Measurements from ENCODE around the gene MEIS1.

Gene MEIS1

DNA sequence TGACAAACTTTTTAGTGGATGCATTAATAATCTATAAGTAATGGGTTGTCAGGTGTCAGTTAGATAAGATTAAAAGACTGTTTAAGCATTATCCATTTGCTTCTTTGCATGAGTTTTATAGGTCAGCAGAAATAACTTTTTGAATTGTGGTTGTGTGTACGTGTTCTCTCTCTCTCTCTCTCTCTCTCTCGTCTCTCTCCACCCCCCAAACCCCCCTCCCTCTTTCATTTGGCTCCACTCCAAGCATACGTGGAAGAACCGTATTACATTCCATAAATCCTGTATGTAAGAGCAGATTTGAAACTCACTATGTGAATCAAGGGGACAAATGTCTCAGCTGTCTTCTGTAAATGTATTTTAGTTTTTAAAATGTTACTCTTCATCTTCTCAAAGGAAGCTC is 120.2 kb downstream of the MEIS1 start (continued):
- TF ChIP-seq PBX3 (CRISPR knock-in tag; IDR thresholded peaks at IDR 0.05) = no peak
- no peak for TF ChIP-seq ZNF521 (tag by site-specific recombination; IDR thresholded peaks at IDR 0.05)
- no peak for TF ChIP-seq ZNF48 (tag by site-specific recombination; IDR thresholded peaks at IDR 0.05)
- TF ChIP-seq WT1 (tag by site-specific recombination; IDR thresholded peaks at IDR 0.05) = no peak
- TF ChIP-seq ZNF121 (tag by site-specific recombination; IDR thresholded peaks at IDR 0.05) = no peak

- ChIA-PET CTCF (interaction anchor here (0.6 to 0.7 kb wide), 3 partner anchors 16 to 1290 kb away, joined by 3 to 7 read pairs (median 3); no protein-coding TSS in a partner anchor), POLR2A (no interaction called here)
- Histone ChIP-seq H3K4me3 (ENCODE audit: low read depth, low read length) (no peak overlapping the region), H3K9me3 (ENCODE audit: control insufficient read depth, insufficient read depth, low read depth, low read length) (no peaks in the 10 kb centered on the region), H3K36me3 (ENCODE audit: control insufficient read depth in 2 of 2, insufficient read depth in 1 of 2, low read length in 2 of 2) (no peaks in the 10 kb centered on the region), H3K4me1 (ENCODE audit: control insufficient read depth, insufficient read depth, low read length) (peaks cover 25% of the 10 kb centered on the region), H3K27ac (ENCODE audit: extremely low read depth, low read depth, low read length) (peak overlapping the region; percentile 64)
- TF ChIP-seq ZNF776 (tag by site-specific recombination; IDR thresholded peaks at IDR 0.05; ENCODE audit: borderline replicate concordance) (no peak), ZNF223 (tag by site-specific recombination; IDR thresholded peaks at IDR 0.05) (no peak), KLF16 (tag by site-specific recombination; IDR thresholded peaks at IDR 0.05) (no peak), ZNF843 (tag by site-specific recombination; IDR thresholded peaks at IDR 0.05) (no peak), ZNF248 (tag by site-specific recombination; IDR thresholded peaks at IDR 0.05) (no peak), ZNF571 (tag by site-specific recombination; IDR thresholded peaks at IDR 0.05) (no peak), ZNF335 (tag by site-specific recombination; conservative IDR thresholded peaks at IDR 0.05) (peak; percentile 78), ZBTB48 (tag by site-specific recombination; IDR thresholded peaks at IDR 0.05) (0 out of 2 replicates have a peak, but pooled peaks have one; percentile 21), MZF1 (tag by site-specific recombination; IDR thresholded peaks at IDR 0.05; ENCODE audit: borderline replicate concordance) (no peak), ZNF423 (tag by site-specific recombination; IDR thresholded peaks at IDR 0.05) (no peak), ZSCAN4 (tag by site-specific recombination; IDR thresholded peaks at IDR 0.05) (peak; percentile 29; the same call in 1 of the 2 replicates), ZNF391 (tag by site-specific recombination; IDR thresholded peaks at IDR 0.05; ENCODE audit: borderline replicate concordance, low read depth) (no peak), ZNF623 (tag by site-specific recombination; IDR thresholded peaks at IDR 0.05) (no peak), ZNF473 (tag by site-specific recombination; IDR thresholded peaks at IDR 0.05) (no peak)
- TF ChIP-seq, protein P1, sequence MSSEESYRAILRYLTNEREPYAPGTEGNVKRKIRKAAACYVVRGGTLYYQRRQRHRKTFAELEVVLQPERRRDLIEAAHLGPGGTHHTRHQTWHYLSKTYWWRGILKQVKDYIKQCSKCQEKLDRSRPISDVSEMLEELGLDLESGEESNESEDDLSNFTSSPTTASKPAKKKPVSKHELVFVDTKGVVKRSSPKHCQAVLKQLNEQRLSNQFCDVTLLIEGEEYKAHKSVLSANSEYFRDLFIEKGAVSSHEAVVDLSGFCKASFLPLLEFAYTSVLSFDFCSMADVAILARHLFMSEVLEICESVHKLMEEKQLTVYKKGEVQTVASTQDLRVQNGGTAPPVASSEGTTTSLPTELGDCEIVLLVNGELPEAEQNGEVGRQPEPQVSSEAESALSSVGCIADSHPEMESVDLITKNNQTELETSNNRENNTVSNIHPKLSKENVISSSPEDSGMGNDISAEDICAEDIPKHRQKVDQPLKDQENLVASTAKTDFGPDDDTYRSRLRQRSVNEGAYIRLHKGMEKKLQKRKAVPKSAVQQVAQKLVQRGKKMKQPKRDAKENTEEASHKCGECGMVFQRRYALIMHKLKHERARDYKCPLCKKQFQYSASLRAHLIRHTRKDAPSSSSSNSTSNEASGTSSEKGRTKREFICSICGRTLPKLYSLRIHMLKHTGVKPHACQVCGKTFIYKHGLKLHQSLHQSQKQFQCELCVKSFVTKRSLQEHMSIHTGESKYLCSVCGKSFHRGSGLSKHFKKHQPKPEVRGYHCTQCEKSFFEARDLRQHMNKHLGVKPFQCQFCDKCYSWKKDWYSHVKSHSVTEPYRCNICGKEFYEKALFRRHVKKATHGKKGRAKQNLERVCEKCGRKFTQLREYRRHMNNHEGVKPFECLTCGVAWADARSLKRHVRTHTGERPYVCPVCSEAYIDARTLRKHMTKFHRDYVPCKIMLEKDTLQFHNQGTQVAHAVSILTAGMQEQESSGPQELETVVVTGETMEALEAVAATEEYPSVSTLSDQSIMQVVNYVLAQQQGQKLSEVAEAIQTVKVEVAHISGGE (tag by site-specific recombination; conservative IDR thresholded peaks at IDR 0.05; ENCODE audit: low read depth) = peak; percentile 86
- TF ChIP-seq, protein P2, sequence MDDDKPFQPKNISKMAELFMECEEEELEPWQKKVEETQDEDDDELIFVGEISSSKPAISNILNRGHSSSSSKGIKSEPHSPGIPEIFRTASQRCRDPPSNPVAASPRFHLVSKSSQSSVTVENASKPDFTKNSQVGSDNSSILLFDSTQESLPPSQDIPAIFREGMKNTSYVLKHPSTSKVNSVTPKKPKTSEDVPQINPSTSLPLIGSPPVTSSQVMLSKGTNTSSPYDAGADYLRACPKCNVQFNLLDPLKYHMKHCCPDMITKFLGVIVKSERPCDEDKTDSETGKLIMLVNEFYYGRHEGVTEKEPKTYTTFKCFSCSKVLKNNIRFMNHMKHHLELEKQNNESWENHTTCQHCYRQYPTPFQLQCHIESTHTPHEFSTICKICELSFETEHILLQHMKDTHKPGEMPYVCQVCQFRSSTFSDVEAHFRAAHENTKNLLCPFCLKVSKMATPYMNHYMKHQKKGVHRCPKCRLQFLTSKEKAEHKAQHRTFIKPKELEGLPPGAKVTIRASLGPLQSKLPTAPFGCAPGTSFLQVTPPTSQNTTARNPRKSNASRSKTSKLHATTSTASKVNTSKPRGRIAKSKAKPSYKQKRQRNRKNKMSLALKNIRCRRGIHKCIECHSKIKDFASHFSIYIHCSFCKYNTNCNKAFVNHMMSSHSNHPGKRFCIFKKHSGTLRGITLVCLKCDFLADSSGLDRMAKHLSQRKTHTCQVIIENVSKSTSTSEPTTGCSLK (tag by site-specific recombination; IDR thresholded peaks at IDR 0.05) = no peak
- TF ChIP-seq, protein P3, sequence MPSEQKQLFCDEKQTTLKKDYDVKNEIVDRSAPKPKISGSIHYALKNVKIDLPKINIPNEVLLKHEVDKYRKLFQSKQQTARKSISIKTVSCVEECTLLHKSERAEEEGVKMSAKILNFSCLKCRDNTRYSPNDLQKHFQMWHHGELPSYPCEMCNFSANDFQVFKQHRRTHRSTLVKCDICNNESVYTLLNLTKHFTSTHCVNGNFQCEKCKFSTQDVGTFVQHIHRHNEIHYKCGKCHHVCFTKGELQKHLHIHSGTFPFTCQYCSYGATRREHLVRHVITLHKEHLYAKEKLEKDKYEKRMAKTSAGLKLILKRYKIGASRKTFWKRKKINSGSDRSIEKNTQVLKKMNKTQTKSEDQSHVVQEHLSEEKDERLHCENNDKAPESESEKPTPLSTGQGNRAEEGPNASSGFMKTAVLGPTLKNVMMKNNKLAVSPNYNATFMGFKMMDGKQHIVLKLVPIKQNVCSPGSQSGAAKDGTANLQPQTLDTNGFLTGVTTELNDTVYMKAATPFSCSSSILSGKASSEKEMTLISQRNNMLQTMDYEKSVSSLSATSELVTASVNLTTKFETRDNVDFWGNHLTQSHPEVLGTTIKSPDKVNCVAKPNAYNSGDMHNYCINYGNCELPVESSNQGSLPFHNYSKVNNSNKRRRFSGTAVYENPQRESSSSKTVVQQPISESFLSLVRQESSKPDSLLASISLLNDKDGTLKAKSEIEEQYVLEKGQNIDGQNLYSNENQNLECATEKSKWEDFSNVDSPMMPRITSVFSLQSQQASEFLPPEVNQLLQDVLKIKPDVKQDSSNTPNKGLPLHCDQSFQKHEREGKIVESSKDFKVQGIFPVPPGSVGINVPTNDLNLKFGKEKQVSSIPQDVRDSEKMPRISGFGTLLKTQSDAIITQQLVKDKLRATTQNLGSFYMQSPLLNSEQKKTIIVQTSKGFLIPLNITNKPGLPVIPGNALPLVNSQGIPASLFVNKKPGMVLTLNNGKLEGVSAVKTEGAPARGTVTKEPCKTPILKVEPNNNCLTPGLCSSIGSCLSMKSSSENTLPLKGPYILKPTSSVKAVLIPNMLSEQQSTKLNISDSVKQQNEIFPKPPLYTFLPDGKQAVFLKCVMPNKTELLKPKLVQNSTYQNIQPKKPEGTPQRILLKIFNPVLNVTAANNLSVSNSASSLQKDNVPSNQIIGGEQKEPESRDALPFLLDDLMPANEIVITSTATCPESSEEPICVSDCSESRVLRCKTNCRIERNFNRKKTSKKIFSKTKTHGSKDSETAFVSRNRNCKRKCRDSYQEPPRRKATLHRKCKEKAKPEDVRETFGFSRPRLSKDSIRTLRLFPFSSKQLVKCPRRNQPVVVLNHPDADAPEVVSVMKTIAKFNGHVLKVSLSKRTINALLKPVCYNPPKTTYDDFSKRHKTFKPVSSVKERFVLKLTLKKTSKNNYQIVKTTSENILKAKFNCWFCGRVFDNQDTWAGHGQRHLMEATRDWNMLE (tag by site-specific recombination; conservative IDR thresholded peaks at IDR 0.05; ENCODE audit: low read depth) = peak; percentile 52; the same call in 1 of the 2 replicates
These were observed 120.8 kb downstream of the MEIS1 start for GRCh38 chr2:66555501-66556324.

Data from HEK293 (cell line).